IPS-18a (cell line): ENCODE data around the gene NAV2.

Source experiments
- H3K27ac ChIP-seq: one replicate; pipeline ENCODE4 v1.5.1; 2013; ENCODE audit warnings: low read length
- H3K27me3 ChIP-seq: one replicate; pipeline ENCODE4 v1.6.1; 2013; ENCODE audit warnings: mild to moderate bottlenecking, low read length; ENCODE audit not compliant: control insufficient read depth, insufficient read depth
- H3K36me3 ChIP-seq: one replicate; pipeline ENCODE4 v1.6.1; 2013; ENCODE audit warnings: low read depth, low read length; ENCODE audit not compliant: control insufficient read depth
- H3K4me1 ChIP-seq: one replicate; pipeline ENCODE4 v1.6.1; 2013; ENCODE audit warnings: low read depth, low read length; ENCODE audit not compliant: control insufficient read depth
- H3K4me3 ChIP-seq: one replicate; pipeline ENCODE4 v1.5.1; 2013; ENCODE audit warnings: low read length
- H3K9ac ChIP-seq: one replicate; pipeline ENCODE4 v1.6.1; 2013; ENCODE audit warnings: mild to moderate bottlenecking, low read length, moderate library complexity
- H3K9me3 ChIP-seq: one replicate; pipeline ENCODE4 v1.6.1; 2013; ENCODE audit warnings: low read depth, low read length; ENCODE audit not compliant: control insufficient read depth

NAV2 gene

DNA sequence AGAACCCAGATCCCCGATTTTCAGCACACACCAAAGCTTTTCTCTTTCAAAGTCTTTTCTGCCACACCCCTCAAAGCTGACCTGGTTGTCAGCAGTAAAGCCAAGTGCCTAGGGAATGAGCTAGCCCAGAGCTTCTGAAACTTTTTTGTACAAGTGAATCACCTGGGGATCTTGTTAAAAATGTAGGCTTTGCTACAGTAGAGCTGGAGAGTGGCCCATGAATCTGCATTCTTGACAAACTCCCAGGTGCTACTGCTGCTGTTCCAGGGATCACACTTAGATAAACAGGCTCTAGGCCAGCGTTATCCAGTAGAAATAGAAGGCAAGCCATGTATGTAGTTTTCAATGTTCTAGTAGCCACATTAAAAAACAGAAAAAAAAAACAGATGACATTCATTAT, 21.8 kb upstream of the NAV2 start:
- H3K36me3 ChIP-seq, result no peaks in the 10 kb centered on the region
- no peak overlapping the region for H3K4me3 ChIP-seq
- no peaks in the 10 kb centered on the region for H3K4me1 ChIP-seq
- H3K9me3 ChIP-seq, result no peaks in the 10 kb centered on the region
- H3K9ac ChIP-seq, result no peak overlapping the region
- no peaks in the 10 kb centered on the region for H3K27me3 ChIP-seq
- no peak overlapping the region for H3K27ac ChIP-seq

GRCh38 chr11:19691815-19692500, 20.7 kb upstream of the NAV2 start:
- H3K27me3 ChIP-seq, result no peaks in the 10 kb centered on the region
- no peaks in the 10 kb centered on the region for H3K9me3 ChIP-seq
- no peak overlapping the region for H3K4me3 ChIP-seq
- no peaks in the 10 kb centered on the region for H3K4me1 ChIP-seq
- no peak overlapping the region for H3K9ac ChIP-seq
- H3K36me3 ChIP-seq, result no peaks in the 10 kb centered on the region
- no peak overlapping the region for H3K27ac ChIP-seq

DNA sequence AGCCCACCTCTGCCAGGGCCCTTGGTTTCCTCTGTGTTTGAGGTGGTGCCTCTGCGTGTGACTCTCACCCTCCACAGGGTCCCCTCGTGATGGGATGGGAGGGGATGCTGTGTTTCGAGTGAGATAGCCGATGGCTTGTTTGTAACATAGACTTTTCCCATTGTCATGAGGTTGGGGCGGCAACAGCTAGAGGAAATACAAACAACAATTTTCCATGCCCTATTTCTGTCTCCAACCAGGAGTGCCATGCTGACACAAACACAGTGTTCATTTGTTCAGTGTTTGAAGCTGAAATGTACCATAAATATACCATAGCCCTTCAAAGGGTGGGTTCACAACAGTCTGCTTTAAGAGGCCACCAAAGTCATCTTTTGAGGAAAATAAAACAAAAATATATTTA, 19.5 kb upstream of the NAV2 start:
- no peak overlapping the region for H3K9ac ChIP-seq
- no peak overlapping the region for H3K4me3 ChIP-seq
- H3K4me1 ChIP-seq, result peaks cover 8% of the 10 kb centered on the region
- no peaks in the 10 kb centered on the region for H3K9me3 ChIP-seq
- no peak overlapping the region for H3K27ac ChIP-seq
- H3K36me3 ChIP-seq, result no peaks in the 10 kb centered on the region
- H3K27me3 ChIP-seq, result no peaks in the 10 kb centered on the region

DNA sequence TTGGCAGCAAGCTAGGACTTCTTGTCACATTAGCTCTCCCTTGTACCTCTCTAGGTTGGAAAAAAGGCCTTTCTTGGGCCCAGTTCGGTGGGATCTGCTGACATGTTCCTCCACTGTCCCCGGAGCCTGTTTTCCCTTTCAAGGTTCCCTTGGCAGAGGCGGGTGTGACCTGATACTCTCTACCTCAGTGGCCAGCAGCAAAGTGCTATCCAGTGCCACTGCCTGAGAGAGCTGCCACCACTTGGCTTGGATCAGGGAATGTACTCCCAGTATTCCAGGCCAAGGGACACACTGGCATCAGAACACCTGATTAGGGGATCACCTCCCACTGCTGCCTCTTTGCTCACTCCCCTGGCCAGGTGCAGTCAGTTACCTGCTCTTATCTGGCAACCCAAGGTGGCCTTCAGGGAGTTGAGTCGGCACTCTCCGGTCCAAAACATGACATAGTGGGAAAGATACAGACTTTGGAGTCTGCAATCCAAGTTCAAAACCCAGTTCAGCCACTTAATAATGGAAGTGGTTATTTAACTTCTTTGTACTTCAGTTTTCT, 17.8 kb upstream of the NAV2 start:
- Histone ChIP-seq H3K4me3 (no peak overlapping the region), H3K27me3 (no peaks in the 10 kb centered on the region), H3K27ac (no peak overlapping the region), H3K36me3 (no peaks in the 10 kb centered on the region), H3K4me1 (peaks cover 9% of the 10 kb centered on the region), H3K9me3 (no peaks in the 10 kb centered on the region), H3K9ac (no peak overlapping the region)

- Histone ChIP-seq H3K27ac (no peak overlapping the region), H3K27me3 (no peaks in the 10 kb centered on the region), H3K4me3 (no peak overlapping the region), H3K9me3 (no peaks in the 10 kb centered on the region), H3K9ac (no peak overlapping the region), H3K4me1 (peaks cover 9% of the 10 kb centered on the region), H3K36me3 (no peaks in the 10 kb centered on the region)
Measured at GRCh38 chr11:19696073-19696472, 16.6 kb upstream of the NAV2 start.

- Histone ChIP-seq H3K4me1 (peaks cover 13% of the 10 kb centered on the region), H3K27me3 (no peaks in the 10 kb centered on the region), H3K4me3 (no peak overlapping the region), H3K9ac (no peak overlapping the region), H3K9me3 (no peaks in the 10 kb centered on the region), H3K36me3 (no peaks in the 10 kb centered on the region), H3K27ac (no peak overlapping the region)
Measured at GRCh38 chr11:19696904-19697303, 15.7 kb upstream of the NAV2 start.

DNA sequence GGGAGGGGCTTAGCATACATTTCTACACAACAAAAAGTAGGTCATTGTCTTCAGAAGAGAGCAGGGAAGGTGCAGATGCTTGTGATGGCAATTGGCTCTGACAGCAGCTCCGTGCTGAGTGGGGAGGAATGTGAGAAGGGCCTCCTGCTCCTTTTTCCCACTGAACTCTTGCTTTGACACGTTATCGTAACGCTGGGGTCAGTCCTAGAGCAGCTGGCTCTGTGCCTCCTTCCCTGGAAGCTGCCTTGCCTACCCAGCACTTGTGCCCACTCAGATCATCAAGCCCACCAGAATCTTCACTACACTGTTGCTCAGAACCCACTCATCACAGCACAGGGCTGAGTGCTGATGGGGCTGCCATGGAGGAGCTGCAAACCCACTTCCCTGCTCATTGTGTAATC, 14.9 kb upstream of the NAV2 start:
- Histone ChIP-seq H3K4me1 (peaks cover 15% of the 10 kb centered on the region), H3K9ac (no peak overlapping the region), H3K27me3 (no peaks in the 10 kb centered on the region), H3K27ac (no peak overlapping the region), H3K4me3 (no peak overlapping the region), H3K9me3 (no peaks in the 10 kb centered on the region), H3K36me3 (no peaks in the 10 kb centered on the region)

- Histone ChIP-seq H3K36me3 (no peaks in the 10 kb centered on the region), H3K9me3 (no peaks in the 10 kb centered on the region), H3K4me3 (no peak overlapping the region), H3K27ac (no peak overlapping the region), H3K9ac (no peak overlapping the region), H3K27me3 (no peaks in the 10 kb centered on the region), H3K4me1 (peaks cover 15% of the 10 kb centered on the region)
Measured at GRCh38 chr11:19698493-19699292, 13.9 kb upstream of the NAV2 start.

DNA sequence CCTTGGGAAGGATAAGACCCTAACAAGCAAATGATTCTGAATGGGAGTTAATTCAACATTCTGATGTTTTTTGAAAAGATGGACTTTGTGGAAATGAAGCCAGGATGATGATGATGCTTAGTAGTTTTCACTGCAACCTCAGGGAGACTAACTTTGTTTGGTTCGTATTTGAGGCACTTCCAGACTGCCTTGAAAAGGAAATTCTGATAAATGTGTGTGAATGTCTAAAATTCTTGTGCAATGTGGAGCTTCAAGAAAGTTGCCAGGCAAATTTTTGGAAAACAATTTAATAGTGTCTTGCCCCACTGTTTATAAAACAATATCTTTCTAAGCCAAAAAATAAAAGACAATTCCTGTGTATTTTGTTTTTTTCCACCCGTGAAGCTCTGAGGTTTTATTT, 11.2 kb upstream of the NAV2 start:
- H3K27me3 ChIP-seq, result no peaks in the 10 kb centered on the region
- H3K27ac ChIP-seq, result no peak overlapping the region
- H3K36me3 ChIP-seq, result no peaks in the 10 kb centered on the region
- H3K9me3 ChIP-seq, result no peaks in the 10 kb centered on the region
- H3K4me3 ChIP-seq, result no peak overlapping the region
- peaks cover 15% of the 10 kb centered on the region for H3K4me1 ChIP-seq
- H3K9ac ChIP-seq, result no peak overlapping the region

DNA sequence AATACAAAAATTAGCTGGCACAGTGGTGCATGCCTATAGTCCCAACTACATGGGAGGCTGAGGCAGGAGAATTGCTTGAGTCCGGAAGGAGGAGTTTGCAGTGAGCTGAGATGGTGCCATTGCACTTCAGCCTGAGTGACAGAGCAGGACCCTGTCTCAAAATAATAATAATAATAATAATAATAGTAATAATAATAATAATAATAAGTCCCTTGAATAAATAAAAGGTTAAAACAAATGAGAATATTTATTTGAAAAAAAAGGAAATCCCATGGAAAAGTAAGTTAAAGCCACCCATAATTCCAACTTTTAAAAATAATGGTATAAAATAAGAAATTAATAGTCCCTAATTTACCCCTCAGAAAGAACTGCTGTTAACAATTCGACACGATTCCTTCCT, 10.0 kb upstream of the NAV2 start:
- Histone ChIP-seq H3K9ac (no peak overlapping the region), H3K27ac (no peak overlapping the region), H3K36me3 (no peaks in the 10 kb centered on the region), H3K9me3 (no peaks in the 10 kb centered on the region), H3K27me3 (no peaks in the 10 kb centered on the region), H3K4me3 (no peak overlapping the region), H3K4me1 (peaks cover 12% of the 10 kb centered on the region)

GRCh38 chr11:19703211-19703610, 9.4 kb upstream of the NAV2 start:
- Histone ChIP-seq H3K4me1 (peaks cover 6% of the 10 kb centered on the region), H3K27ac (no peak overlapping the region), H3K27me3 (no peaks in the 10 kb centered on the region), H3K9me3 (no peaks in the 10 kb centered on the region), H3K36me3 (no peaks in the 10 kb centered on the region), H3K4me3 (no peak overlapping the region), H3K9ac (no peak overlapping the region)

DNA sequence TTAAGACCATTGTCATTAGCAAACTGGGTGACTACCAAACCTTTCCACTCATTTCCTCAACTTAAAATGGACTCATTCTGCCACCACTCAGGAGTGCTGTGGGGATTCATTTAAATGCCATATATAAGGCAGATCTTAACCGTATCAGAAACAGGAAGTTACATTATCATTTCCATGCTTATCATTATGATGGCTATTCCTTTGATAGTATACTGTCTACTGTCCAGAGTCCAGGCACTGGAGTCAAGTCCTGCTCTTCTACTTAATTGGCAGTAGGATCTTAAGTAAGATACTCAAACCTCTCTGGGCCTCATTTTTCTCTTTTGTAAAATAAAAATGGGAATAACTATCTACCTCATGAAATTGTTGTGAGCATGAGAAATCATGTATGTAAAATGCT, 8.4 kb upstream of the NAV2 start:
- Histone ChIP-seq H3K4me3 (no peak overlapping the region), H3K9me3 (no peaks in the 10 kb centered on the region), H3K27ac (no peak overlapping the region)

More for the DNA sequence above, 8.4 kb upstream of the NAV2 start:
- Histone ChIP-seq H3K4me1 (peaks cover 6% of the 10 kb centered on the region), H3K27me3 (no peaks in the 10 kb centered on the region), H3K9ac (no peak overlapping the region), H3K36me3 (no peaks in the 10 kb centered on the region)
